IMR-90 (cell line): ENCODE results near the gene GTPBP6.

Source experiments
- BHLHE40 ChIP-seq: fragments of 150-350 bp; IDR thresholded peaks from 2 replicates; pipeline ENCODE4 v1.6.1; 2016; ENCODE audit warnings: mild to moderate bottlenecking, low read depth, low read length
- CHD1 ChIP-seq: IDR thresholded peaks from 2 replicates; pipeline ENCODE4 v1.6.1; 2012; ENCODE audit warnings: low read depth, low read length, improper control_type of control experiment
- FOS ChIP-seq: fragments of 150-350 bp; IDR thresholded peaks from 2 replicates; pipeline ENCODE4 v1.6.1; 2016; ENCODE audit warnings: low read depth, low read length
- MAFK ChIP-seq: IDR thresholded peaks from 2 replicates; pipeline ENCODE4 v1.6.1; 2012; ENCODE audit warnings: low read depth, low read length, improper control_type of control experiment
- POLR2A ChIP-seq: IDR thresholded peaks from 2 replicates; pipeline ENCODE4 v1.6.1; 2012; ENCODE audit warnings: mild to moderate bottlenecking, low read depth, low read length
- RCOR1 ChIP-seq: IDR thresholded peaks from 2 replicates; pipeline ENCODE4 v1.6.1; 2012; ENCODE audit warnings: mild to moderate bottlenecking, low read length, improper control_type of control experiment; ENCODE audit not compliant: insufficient replicate concordance
- RFX5 ChIP-seq: IDR thresholded peaks from 2 replicates; pipeline ENCODE4 v1.8.0; 2012; ENCODE audit warnings: low read depth, mild to moderate bottlenecking, low read length, moderate library complexity
- TF ChIP-seq, protein P1 (sequence below): conservative IDR thresholded peaks from 2 replicates; pipeline ENCODE4 v1.5.1; 2012; ENCODE audit warnings: mild to moderate bottlenecking, low read depth, low read length, improper control_type of control experiment

DNA sequence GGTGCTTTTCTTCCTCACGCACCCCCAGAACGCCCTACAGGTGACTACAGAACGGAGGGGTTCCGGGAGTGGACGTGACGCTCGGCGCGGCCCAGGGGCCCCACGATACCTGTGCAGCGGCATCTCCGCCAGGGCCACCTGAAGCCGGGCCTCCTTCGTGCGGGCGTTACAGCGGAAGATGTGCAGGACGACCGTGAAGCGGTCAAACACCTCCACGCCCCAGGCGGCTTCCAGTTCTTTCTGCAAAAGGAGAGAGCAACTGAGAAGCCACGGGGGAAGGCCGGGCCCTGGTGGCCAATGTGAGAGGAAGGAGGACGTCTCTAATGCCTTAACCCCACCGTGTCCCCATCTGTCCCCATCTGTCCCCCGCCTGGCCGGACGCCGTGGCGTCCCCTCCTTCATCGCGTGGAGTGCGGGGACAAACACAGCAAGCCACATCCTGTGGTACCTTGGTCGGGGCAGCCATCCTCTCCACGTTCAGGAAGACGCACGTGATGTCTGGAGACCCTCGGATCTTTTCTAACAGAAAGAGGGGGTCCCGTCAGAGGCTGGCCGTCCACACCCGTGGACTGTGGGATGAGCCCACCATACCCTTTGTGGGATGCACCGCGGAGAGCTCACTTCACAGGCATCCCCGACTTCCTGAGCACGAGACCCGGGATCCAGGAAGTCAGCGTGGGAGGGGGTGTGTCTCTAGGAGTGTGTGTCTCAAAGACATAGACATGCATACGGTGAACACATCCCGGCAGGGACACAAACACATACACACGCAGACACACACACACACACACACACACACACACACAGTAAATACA is 3.6 kb downstream of the GTPBP6 start:
- TF ChIP-seq, protein P1, sequence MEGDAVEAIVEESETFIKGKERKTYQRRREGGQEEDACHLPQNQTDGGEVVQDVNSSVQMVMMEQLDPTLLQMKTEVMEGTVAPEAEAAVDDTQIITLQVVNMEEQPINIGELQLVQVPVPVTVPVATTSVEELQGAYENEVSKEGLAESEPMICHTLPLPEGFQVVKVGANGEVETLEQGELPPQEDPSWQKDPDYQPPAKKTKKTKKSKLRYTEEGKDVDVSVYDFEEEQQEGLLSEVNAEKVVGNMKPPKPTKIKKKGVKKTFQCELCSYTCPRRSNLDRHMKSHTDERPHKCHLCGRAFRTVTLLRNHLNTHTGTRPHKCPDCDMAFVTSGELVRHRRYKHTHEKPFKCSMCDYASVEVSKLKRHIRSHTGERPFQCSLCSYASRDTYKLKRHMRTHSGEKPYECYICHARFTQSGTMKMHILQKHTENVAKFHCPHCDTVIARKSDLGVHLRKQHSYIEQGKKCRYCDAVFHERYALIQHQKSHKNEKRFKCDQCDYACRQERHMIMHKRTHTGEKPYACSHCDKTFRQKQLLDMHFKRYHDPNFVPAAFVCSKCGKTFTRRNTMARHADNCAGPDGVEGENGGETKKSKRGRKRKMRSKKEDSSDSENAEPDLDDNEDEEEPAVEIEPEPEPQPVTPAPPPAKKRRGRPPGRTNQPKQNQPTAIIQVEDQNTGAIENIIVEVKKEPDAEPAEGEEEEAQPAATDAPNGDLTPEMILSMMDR, result no peak
- TF ChIP-seq POLR2A (no peak), RFX5 (no peak), RCOR1 (no peak), BHLHE40 (no peak), MAFK (no peak), FOS (no peak), CHD1 (no peak)
